NB4 (cell line): ENCODE measurements around the gene KRT4.

Source experiments
- DNase-seq: peaks from one replicate; pipeline ENCODE4 v3.0.0; 2010; ENCODE audit warnings: low read depth
- H3K4me3 ChIP-seq: one replicate; pipeline ENCODE4 v1.5.1; 2011; ENCODE audit warnings: mild to moderate bottlenecking, low read depth, low read length, moderate library complexity
- CTCF ChIP-seq: IDR thresholded peaks from one replicate; pipeline ENCODE4 v1.5.1; 2012; ENCODE audit warnings: low read depth, low read length
- MAX ChIP-seq: IDR thresholded peaks from 2 replicates; pipeline ENCODE4 v1.6.1; 2011; ENCODE audit warnings: low read depth, low read length
- MYC ChIP-seq: IDR thresholded peaks from 2 replicates; pipeline ENCODE4 v1.6.1; 2011; ENCODE audit warnings: low read depth, low read length
- POLR2A ChIP-seq: IDR thresholded peaks from 2 replicates; pipeline ENCODE4 v1.6.1; 2011; ENCODE audit warnings: mild to moderate bottlenecking; ENCODE audit not compliant: insufficient read length; ENCODE audit errors: extremely low read depth

KRT4 gene

GRCh38 chr12:52789637-52790426 is 24.1 kb downstream of the KRT4 start:
- peak; percentile 60 for TF ChIP-seq MYC
- TF ChIP-seq POLR2A: no peak
- peak; percentile 67; the same call in 1 of the 2 replicates for TF ChIP-seq MAX
- H3K4me3 ChIP-seq: no peak overlapping the region
- peak; percentile 77 for DNase-seq

GRCh38 chr12:52788876-52789636 is 24.9 kb downstream of the KRT4 start:
- TF ChIP-seq MYC (no peak), CTCF (no peak), POLR2A (no peak), MAX (no peak)
- DNase-seq: no peak
- no peak overlapping the region for H3K4me3 ChIP-seq

- no peak overlapping the region for H3K4me3 ChIP-seq
- TF ChIP-seq POLR2A: no peak
- no peak for TF ChIP-seq CTCF
- no peak for TF ChIP-seq MYC
- no peak for TF ChIP-seq MAX
- no peak for DNase-seq
These were observed 25.6 kb downstream of the KRT4 start for GRCh38 chr12:52788192-52788875.

GRCh38 chr12:52787324-52788191 is 26.4 kb downstream of the KRT4 start:
- no peak overlapping the region for H3K4me3 ChIP-seq
- TF ChIP-seq POLR2A (no peak), MAX (no peak), CTCF (no peak), MYC (no peak)
- no peak for DNase-seq

GRCh38 chr12:52784909-52785308 is 29.0 kb downstream of the KRT4 start:
- DNase-seq: no peak
- no peak overlapping the region for H3K4me3 ChIP-seq
- TF ChIP-seq POLR2A (no peak), MAX (no peak), MYC (no peak), CTCF (no peak)
